Jurkat, Clone E6-1 (cell line): ENCODE measurements around the gene MRPL58. TPM values are rescaled to one million over a fixed set of nuclear protein-coding genes. Genes with fewer than 3 reads are reported as not detected.
"Not testable (repeated sequence)": the region's sequence is repeated elsewhere in the genome, so short reads cannot be mapped to it uniquely, and the experiment has no call there.

ENCODE experiments used
- DNase-seq: peaks from one replicate; pipeline ENCODE4 v3.0.0-alpha.2; 2011; ENCODE audit warnings: low read depth, low spot score
- H3K4me3 ChIP-seq: 2 replicates; pipeline ENCODE4 v1.5.1; 2011; ENCODE audit warnings: mild to moderate bottlenecking, low read length, control low read depth, moderate library complexity
- polyA plus RNA-seq: library from polyadenylated mRNA; unstranded; fragments of >200 nt; gene quantifications from one replicate; pipeline ENCODE4 v1.2.1, GENCODE V29; 2012; ENCODE audit warnings: missing spikeins; ENCODE audit not compliant: insufficient read length, insufficient read depth

Gene MRPL58
- 92.3 TPM for polyA plus RNA-seq

- H3K4me3 ChIP-seq = peak within 1 kb of the TSS; percentile 79
- DNase-seq = peak; percentile 73
These were observed at the start of gene MRPL58 for GRCh38 chr17:75012346-75013091. TSS of gene MRPL58 (plus strand) at chr17:75012670. CDS start at chr17:75012687, 17 bp downstream.

GRCh38 chr17:74963656-74964055 lies 48.8 kb upstream of the MRPL58 start:
- H3K4me3 ChIP-seq = no peak overlapping the region
- DNase-seq = no peak

- H3K4me3 ChIP-seq = no peak overlapping the region
- no peak for DNase-seq
These were observed 48.2 kb upstream of the MRPL58 start for GRCh38 chr17:74964246-74964761.

GRCh38 chr17:74964988-74965622 lies 47.4 kb upstream of the MRPL58 start:
- no peak overlapping the region for H3K4me3 ChIP-seq
- no peak for DNase-seq

GRCh38 chr17:74968361-74968780 lies 44.1 kb upstream of the MRPL58 start:
- no peak for DNase-seq
- no peak overlapping the region for H3K4me3 ChIP-seq

- not testable (repeated sequence) for DNase-seq
These were observed 43.0 kb upstream of the MRPL58 start for GRCh38 chr17:74969501-74969900.

GRCh38 chr17:74970395-74970794 lies 42.1 kb upstream of the MRPL58 start:
- DNase-seq = no peak
- H3K4me3 ChIP-seq = no peak overlapping the region

More at GRCh38 chr17:74969501-74969900, 43.0 kb upstream of the MRPL58 start:
- H3K4me3 ChIP-seq = not testable (repeated sequence)

GRCh38 chr17:74971069-74971841 lies 41.2 kb upstream of the MRPL58 start:
- no peak overlapping the region for H3K4me3 ChIP-seq
- DNase-seq = no peak

GRCh38 chr17:74971842-74972106 lies 40.7 kb upstream of the MRPL58 start:
- no peak for DNase-seq
- H3K4me3 ChIP-seq = no peak overlapping the region

- DNase-seq = peak; percentile 56
- peak within 1 kb of the TSS; percentile 47 for H3K4me3 ChIP-seq
These were observed 40.1 kb upstream of the MRPL58 start, which contains the start of gene HID1 for GRCh38 chr17:74972107-74972972. TSS of gene HID1 (minus strand) at chr17:74972759. CDS start at chr17:74972656, 103 bp downstream.

GRCh38 chr17:74972973-74973328 lies 39.5 kb upstream of the MRPL58 start:
- H3K4me3 ChIP-seq = peak overlapping the region; percentile 39

GRCh38 chr17:74975943-74976342 lies 36.5 kb upstream of the MRPL58 start:
- no peak for DNase-seq
- H3K4me3 ChIP-seq = no peak overlapping the region

More at GRCh38 chr17:74972973-74973328, 39.5 kb upstream of the MRPL58 start:
- no peak for DNase-seq

GRCh38 chr17:74977802-74978201 lies 34.7 kb upstream of the MRPL58 start:
- no peak for DNase-seq
- no peak overlapping the region for H3K4me3 ChIP-seq

GRCh38 chr17:74978240-74978639 lies 34.2 kb upstream of the MRPL58 start:
- H3K4me3 ChIP-seq = no peak overlapping the region
- no peak for DNase-seq

- no peak overlapping the region for H3K4me3 ChIP-seq
- no peak for DNase-seq
These were observed 32.9 kb upstream of the MRPL58 start for GRCh38 chr17:74979408-74980146.

- no peak for DNase-seq
- peak overlapping the region; percentile 57 for H3K4me3 ChIP-seq
These were observed 31.0 kb upstream of the MRPL58 start for GRCh38 chr17:74981318-74981978.

GRCh38 chr17:74981979-74982662 lies 30.3 kb upstream of the MRPL58 start:
- H3K4me3 ChIP-seq = peak overlapping the region; percentile 57
- peak; percentile 68 for DNase-seq
